HK-2 (cell line): ENCODE data around the gene DPP7.
"Not testable (repeated sequence)": the region's sequence is repeated elsewhere in the genome, so short reads cannot be mapped to it uniquely, and the experiment has no call there.

Experiments used
- DNase-seq: peaks from one replicate; pipeline ENCODE4 v3.0.0-alpha.2; 2018; ENCODE audit not compliant: unreplicated experiment

Gene DPP7

GRCh38 chr9:137129456-137130175, 15.1 kb upstream of the DPP7 start:
- peak; percentile 94 for DNase-seq

GRCh38 chr9:137128862-137129455, 14.4 kb upstream of the DPP7 start:
- DNase-seq: no peak

- DNase-seq: no peak
Observed at GRCh38 chr9:137128158-137128861, 13.8 kb upstream of the DPP7 start.

- DNase-seq: no peak
Observed at GRCh38 chr9:137127301-137128157, 13.0 kb upstream of the DPP7 start.

- DNase-seq: no peak
Observed at GRCh38 chr9:137126786-137127185, 12.3 kb upstream of the DPP7 start.

- not testable (repeated sequence) for DNase-seq
Observed at GRCh38 chr9:137123952-137124462, 9.5 kb upstream of the DPP7 start.

GRCh38 chr9:137123468-137123837, 8.9 kb upstream of the DPP7 start:
- DNase-seq: no peak

- not testable (repeated sequence) for DNase-seq
Observed at GRCh38 chr9:137122796-137123467, 8.4 kb upstream of the DPP7 start.

GRCh38 chr9:137121927-137122795, 7.6 kb upstream of the DPP7 start:
- not testable (repeated sequence) for DNase-seq

- DNase-seq: not testable (repeated sequence)
Observed at GRCh38 chr9:137118092-137118603, 3.6 kb upstream of the DPP7 start.

GRCh38 chr9:137117269-137117731, 2.8 kb upstream of the DPP7 start:
- DNase-seq: no peak

GRCh38 chr9:137116728-137117127, 2.2 kb upstream of the DPP7 start:
- DNase-seq: no peak

GRCh38 chr9:137116027-137116507, 1.5 kb upstream of the DPP7 start:
- DNase-seq: no peak

- DNase-seq: no peak
Observed at GRCh38 chr9:137115394-137116026, 977 bp upstream of the DPP7 start.

GRCh38 chr9:137114220-137114612, 317 bp downstream of the DPP7 start:
- no peak for DNase-seq

- DNase-seq: no peak
Observed at GRCh38 chr9:137113385-137114159, 961 bp downstream of the DPP7 start.

- DNase-seq: no peak
Observed at GRCh38 chr9:137112564-137113384, 1.8 kb downstream of the DPP7 start.
